ENCODE measurements around the gene C20orf173. TPM values are rescaled to one million over a fixed set of nuclear protein-coding genes. Genes with fewer than 3 reads are reported as not detected.

Gene C20orf173
- total RNA-seq (not detected), polyA plus RNA-seq (not detected)
- long read RNA-seq, donor 1: 0 reads
- long read RNA-seq, donor 2: 0 reads

DNA sequence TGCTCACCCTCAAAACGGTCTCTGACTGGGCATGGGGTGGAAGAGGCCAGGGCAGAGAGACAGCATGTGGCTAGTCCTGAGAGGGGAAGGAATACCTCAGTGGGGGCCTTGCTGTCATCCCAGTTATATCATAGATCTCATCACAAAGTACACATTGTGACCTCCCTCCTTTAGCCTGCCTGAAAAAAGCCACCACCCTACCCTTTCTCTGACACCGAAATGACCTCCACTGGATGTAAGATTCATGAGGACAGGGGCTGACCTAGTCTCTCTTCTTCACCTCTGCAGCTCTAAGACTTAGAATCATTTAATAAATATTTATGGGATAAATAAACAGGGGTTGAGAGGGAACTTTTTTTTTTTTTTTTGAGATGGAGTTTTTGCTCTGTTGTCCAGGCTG lies at the start of gene C20orf173:
Gene C20orf173, minus strand, starts transcription at position 101 of the 400 bp plus-strand sequence. CDS start 279 bp downstream, outside the sequence.
- TF ChIP-seq POLR2A (IDR thresholded peaks at IDR 0.05) (no peak), POLR2AphosphoS5 (IDR thresholded peaks at IDR 0.05) (no peak)
- TF ChIP-seq, protein P1, sequence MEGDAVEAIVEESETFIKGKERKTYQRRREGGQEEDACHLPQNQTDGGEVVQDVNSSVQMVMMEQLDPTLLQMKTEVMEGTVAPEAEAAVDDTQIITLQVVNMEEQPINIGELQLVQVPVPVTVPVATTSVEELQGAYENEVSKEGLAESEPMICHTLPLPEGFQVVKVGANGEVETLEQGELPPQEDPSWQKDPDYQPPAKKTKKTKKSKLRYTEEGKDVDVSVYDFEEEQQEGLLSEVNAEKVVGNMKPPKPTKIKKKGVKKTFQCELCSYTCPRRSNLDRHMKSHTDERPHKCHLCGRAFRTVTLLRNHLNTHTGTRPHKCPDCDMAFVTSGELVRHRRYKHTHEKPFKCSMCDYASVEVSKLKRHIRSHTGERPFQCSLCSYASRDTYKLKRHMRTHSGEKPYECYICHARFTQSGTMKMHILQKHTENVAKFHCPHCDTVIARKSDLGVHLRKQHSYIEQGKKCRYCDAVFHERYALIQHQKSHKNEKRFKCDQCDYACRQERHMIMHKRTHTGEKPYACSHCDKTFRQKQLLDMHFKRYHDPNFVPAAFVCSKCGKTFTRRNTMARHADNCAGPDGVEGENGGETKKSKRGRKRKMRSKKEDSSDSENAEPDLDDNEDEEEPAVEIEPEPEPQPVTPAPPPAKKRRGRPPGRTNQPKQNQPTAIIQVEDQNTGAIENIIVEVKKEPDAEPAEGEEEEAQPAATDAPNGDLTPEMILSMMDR (IDR thresholded peaks at IDR 0.05 in 8 of 11, conservative IDR thresholded peaks at IDR 0.05 in 3 of 11): no peak
- intact Hi-C loops (cut with DNase I; ENCODE audit: low total_unique reads): no loop called here
- 80 to 98% (median 92%) methylated on average over 2 of the region's 2 CpGs for WGBS, 5 donors
- Histone ChIP-seq H3K4me1 (no peaks in the 10 kb centered on the region), H3K36me3 (no peaks in the 10 kb centered on the region), H3K4me3 (no peak within 1 kb of the TSS), H3K27ac (no peak within 1 kb of the TSS), H3K27me3 (replicated peaks in 1 of 7) (no peaks in the 10 kb centered on the region), H3K9me3 (no peaks in the 10 kb centered on the region)
- DNase-seq: no peak

GRCh38 chr20:35579196-35579595 lies 49.7 kb upstream of the C20orf173 start:
- Histone ChIP-seq H3K9me3 (peaks cover 0 to 19% (median 15%) of the 10 kb centered on the region in 8 donors), H3K4me3 (no peak overlapping the region), H3K27me3 (replicated peaks in 1 of 7) (no peaks in the 10 kb centered on the region), H3K36me3 (no peaks in the 10 kb centered on the region), H3K27ac (no peak overlapping the region), H3K4me1 (no peaks in the 10 kb centered on the region)
- intact Hi-C loops (cut with DNase I; ENCODE audit: low total_unique reads): no loop called here
- DNase-seq: no peak
- 91 to 94% (median 93%) methylated on average over 6 of the region's 6 CpGs for WGBS, 5 donors
- TF ChIP-seq POLR2A (IDR thresholded peaks at IDR 0.05) (no peak), POLR2AphosphoS5 (IDR thresholded peaks at IDR 0.05) (no peak)
- TF ChIP-seq, protein P1 (IDR thresholded peaks at IDR 0.05 in 8 of 11, conservative IDR thresholded peaks at IDR 0.05 in 3 of 11): no peak

DNA sequence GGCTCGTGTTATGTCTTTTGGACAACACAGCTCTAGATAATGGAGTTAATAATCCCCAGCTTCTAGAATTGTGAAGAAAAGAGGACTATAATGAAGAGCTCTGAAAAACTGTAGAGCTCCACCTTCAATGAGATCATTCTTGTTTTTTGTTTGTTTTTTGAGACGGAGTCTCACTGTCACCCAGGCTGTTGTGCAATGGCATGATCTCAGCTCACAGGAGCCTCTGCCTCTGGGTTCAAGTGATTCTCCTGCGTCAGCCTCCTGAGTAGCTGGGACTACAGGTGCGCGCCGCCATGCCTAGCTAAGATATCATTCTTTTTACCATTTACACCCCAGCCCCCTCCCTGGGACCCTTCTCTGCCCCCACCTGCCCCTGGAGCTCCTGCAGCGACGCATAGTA lies 49.0 kb upstream of the C20orf173 start:
- Histone ChIP-seq H3K4me1 (no peaks in the 10 kb centered on the region), H3K27me3 (replicated peaks in 1 of 7) (no peaks in the 10 kb centered on the region), H3K4me3 (no peak overlapping the region), H3K9me3 (peaks cover 0 to 24% (median 22%) of the 10 kb centered on the region in 8 donors), H3K27ac (no peak overlapping the region), H3K36me3 (no peaks in the 10 kb centered on the region)
- WGBS, 5 donors: 89 to 93% (median 91%) methylated on average over 8 of the region's 8 CpGs
- no peak for DNase-seq
- intact Hi-C loops (cut with DNase I; ENCODE audit: low total_unique reads): no loop called here
- TF ChIP-seq, protein P1 (IDR thresholded peaks at IDR 0.05 in 8 of 11, conservative IDR thresholded peaks at IDR 0.05 in 3 of 11): no peak
- TF ChIP-seq POLR2AphosphoS5 (IDR thresholded peaks at IDR 0.05) (no peak), POLR2A (IDR thresholded peaks at IDR 0.05) (no peak)

GRCh38 chr20:35576816-35577215 lies 47.4 kb upstream of the C20orf173 start:
- H3K27me3 ChIP-seq (replicated peaks in 1 of 7): no peaks in the 10 kb centered on the region
- WGBS, 5 donors: 31 to 70% (median 59%) methylated on average over 3 of the region's 3 CpGs
- no peak overlapping the region for H3K27ac ChIP-seq
- TF ChIP-seq POLR2AphosphoS5 (IDR thresholded peaks at IDR 0.05): no peak
- no peak for TF ChIP-seq POLR2A (IDR thresholded peaks at IDR 0.05)
- TF ChIP-seq, protein P1 (IDR thresholded peaks at IDR 0.05 in 8 of 11, conservative IDR thresholded peaks at IDR 0.05 in 3 of 11): no peak
- no peak for DNase-seq
- peaks cover 0 to 31% (median 29%) of the 10 kb centered on the region in 8 donors for H3K9me3 ChIP-seq
- no peaks in the 10 kb centered on the region for H3K4me1 ChIP-seq
- no peak overlapping the region for H3K4me3 ChIP-seq
- intact Hi-C loops (cut with DNase I; ENCODE audit: low total_unique reads): no loop called here
- H3K36me3 ChIP-seq: peaks cover 0 to 3% (median 0%) of the 10 kb centered on the region in 6 donors

Data from spleen (tissue), 13 donors.